ENCODE measurements around the gene CDH4.

GRCh38 chr20:61876952-61877728, 625.1 kb downstream of the CDH4 start:
- TF ChIP-seq CTCF (IDR thresholded peaks at IDR 0.05) (no peak), EP300 (IDR thresholded peaks at IDR 0.05) (no peak), POLR2A (IDR thresholded peaks at IDR 0.05) (no peak)

Measured in ovary (tissue), 3 donors.